RWPE2 (cell line): Measurements from ENCODE around the gene HIPK2.
A peak's percentile ranks its signal among the peaks of the same experiment; 100 is the strongest.

Experiments used
- ATAC-seq: fragments of 200-7000 bp; cut with Tn5 transposase; 3 replicates; pipeline ENCODE4 v1.9.1; 2021; ENCODE audit warnings: low read depth
- DNase-seq: peaks from one replicate; pipeline ENCODE4 v3.0.0-alpha.2; 2020; ENCODE audit warnings: low spot score
- H3K27ac ChIP-seq: fragments of 450-650 bp; 2 replicates; pipeline ENCODE4 v1.5.1; 2017; ENCODE audit warnings: mild to moderate bottlenecking; ENCODE audit not compliant: poor library complexity, severe bottlenecking
- H3K27me3 ChIP-seq: fragments of 250-450 bp; sonication (Bioruptor Pico); 2 replicates; pipeline ENCODE4 v1.5.1; 2021; ENCODE audit warnings: mild to moderate bottlenecking, moderate library complexity; ENCODE audit not compliant: insufficient read depth, poor library complexity, severe bottlenecking
- H3K36me3 ChIP-seq: fragments of 250-450 bp; sonication (Bioruptor Pico); 2 replicates; pipeline ENCODE4 v1.5.1; 2020; ENCODE audit warnings: low read depth, mild to moderate bottlenecking, moderate library complexity
- H3K4me1 ChIP-seq: fragments of 250-450 bp; sonication (Bioruptor Pico); 2 replicates; pipeline ENCODE4 v1.5.1; 2021; ENCODE audit warnings: mild to moderate bottlenecking, moderate library complexity; ENCODE audit not compliant: insufficient read depth, poor library complexity, severe bottlenecking
- H3K4me3 ChIP-seq: fragments of 250-450 bp; sonication (Bioruptor Pico); 2 replicates; pipeline ENCODE4 v1.5.1; 2021; ENCODE audit warnings: mild to moderate bottlenecking, moderate library complexity; ENCODE audit not compliant: severe bottlenecking
- H3K9me3 ChIP-seq: fragments of 250-450 bp; sonication (Bioruptor Pico); 2 replicates; pipeline ENCODE4 v1.5.1; 2021; ENCODE audit warnings: mild to moderate bottlenecking, moderate library complexity; ENCODE audit not compliant: severe bottlenecking
- CTCF ChIP-seq: fragments of 450-650 bp; IDR thresholded peaks from one replicate; pipeline ENCODE4 v1.5.1; 2017; ENCODE audit warnings: mild to moderate bottlenecking, moderate library complexity; ENCODE audit not compliant: poor library complexity, severe bottlenecking

The HIPK2 gene

GRCh38 chr7:139777133-139777891, 486 bp downstream of the HIPK2 start:
- H3K4me1 ChIP-seq: peaks cover 24% of the 10 kb centered on the region
- DNase-seq (no peak), ATAC-seq (no peak)
- H3K4me3 ChIP-seq: peak overlapping the region; percentile 97
- no peaks in the 10 kb centered on the region; the same call in 1 of the 2 replicates for H3K36me3 ChIP-seq
- no peak for TF ChIP-seq CTCF
- H3K9me3 ChIP-seq: no peaks in the 10 kb centered on the region
- no peaks in the 10 kb centered on the region for H3K27me3 ChIP-seq
- H3K27ac ChIP-seq: peak overlapping the region; percentile 95

- no peak for TF ChIP-seq CTCF
- ATAC-seq (no peak), DNase-seq (no peak)
- Histone ChIP-seq H3K4me1 (peaks cover 31% of the 10 kb centered on the region), H3K4me3 (peak overlapping the region; percentile 97), H3K27me3 (no peaks in the 10 kb centered on the region), H3K27ac (peak overlapping the region; percentile 95), H3K36me3 (no peaks in the 10 kb centered on the region; the same call in 1 of the 2 replicates), H3K9me3 (no peaks in the 10 kb centered on the region)
Measured at GRCh38 chr7:139776486-139777132, 1.2 kb downstream of the HIPK2 start.

- TF ChIP-seq CTCF: peak; percentile 85
- DNase-seq: no peak
- H3K27ac ChIP-seq: peak overlapping the region; percentile 95
- no peaks in the 10 kb centered on the region for H3K9me3 ChIP-seq
- H3K4me1 ChIP-seq: peaks cover 37% of the 10 kb centered on the region
- H3K27me3 ChIP-seq: no peaks in the 10 kb centered on the region
- peak overlapping the region; percentile 97 for H3K4me3 ChIP-seq
- ATAC-seq: 0 out of 3 replicates have a peak, but pooled peaks have one; percentile 15
- no peaks in the 10 kb centered on the region; the same call in 1 of the 2 replicates for H3K36me3 ChIP-seq
Measured at GRCh38 chr7:139775829-139776266, 1.9 kb downstream of the HIPK2 start.

- Histone ChIP-seq H3K27ac (peak overlapping the region; percentile 95), H3K36me3 (peaks cover 13% of the 10 kb centered on the region), H3K27me3 (no peaks in the 10 kb centered on the region), H3K4me1 (peaks cover 50% of the 10 kb centered on the region), H3K4me3 (no peak overlapping the region), H3K9me3 (no peaks in the 10 kb centered on the region)
- DNase-seq (no peak), ATAC-seq (peak; percentile 49)
- TF ChIP-seq CTCF: no peak
Measured at GRCh38 chr7:139774376-139774775, 3.4 kb downstream of the HIPK2 start.
